Measurements from ENCODE around the gene ZNF75A.

GRCh38 chr16:3264137-3265036 is 40.9 kb upstream of the ZNF75A start:
- TF ChIP-seq CTCF (IDR thresholded peaks at IDR 0.05) (no peak), POLR2AphosphoS5 (IDR thresholded peaks at IDR 0.05; ENCODE audit: insufficient read depth in 1 of 2, low read depth in 1 of 2) (peak; percentile 81 to 96), POLR2A (IDR thresholded peaks at IDR 0.05) (peak in 1 of 2 donors; percentile 81)
